Raji (cell line): ENCODE data around the gene CMKLR1.

Experiments used
- POLR2A ChIP-seq: IDR thresholded peaks from 2 replicates; pipeline ENCODE4 v1.6.1; 2011; ENCODE audit warnings: low read depth, low read length, control low read depth; ENCODE audit not compliant: insufficient read depth

Gene CMKLR1, protein sequence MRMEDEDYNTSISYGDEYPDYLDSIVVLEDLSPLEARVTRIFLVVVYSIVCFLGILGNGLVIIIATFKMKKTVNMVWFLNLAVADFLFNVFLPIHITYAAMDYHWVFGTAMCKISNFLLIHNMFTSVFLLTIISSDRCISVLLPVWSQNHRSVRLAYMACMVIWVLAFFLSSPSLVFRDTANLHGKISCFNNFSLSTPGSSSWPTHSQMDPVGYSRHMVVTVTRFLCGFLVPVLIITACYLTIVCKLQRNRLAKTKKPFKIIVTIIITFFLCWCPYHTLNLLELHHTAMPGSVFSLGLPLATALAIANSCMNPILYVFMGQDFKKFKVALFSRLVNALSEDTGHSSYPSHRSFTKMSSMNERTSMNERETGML

GRCh38 chr12:108338915-108339657 is at the start of gene CMKLR1:
TSS of gene CMKLR1 (minus strand) at chr12:108339311. CDS start at chr12:108293591, 45,720 bp downstream.
- TF ChIP-seq POLR2A: no peak

- no peak for TF ChIP-seq POLR2A
Measured at GRCh38 chr12:108387771-108388170, 48.7 kb upstream of the CMKLR1 start.

- no peak for TF ChIP-seq POLR2A
Measured at GRCh38 chr12:108386709-108387360, 47.7 kb upstream of the CMKLR1 start.

GRCh38 chr12:108382437-108382801 is 43.3 kb upstream of the CMKLR1 start:
- no peak for TF ChIP-seq POLR2A

DNA sequence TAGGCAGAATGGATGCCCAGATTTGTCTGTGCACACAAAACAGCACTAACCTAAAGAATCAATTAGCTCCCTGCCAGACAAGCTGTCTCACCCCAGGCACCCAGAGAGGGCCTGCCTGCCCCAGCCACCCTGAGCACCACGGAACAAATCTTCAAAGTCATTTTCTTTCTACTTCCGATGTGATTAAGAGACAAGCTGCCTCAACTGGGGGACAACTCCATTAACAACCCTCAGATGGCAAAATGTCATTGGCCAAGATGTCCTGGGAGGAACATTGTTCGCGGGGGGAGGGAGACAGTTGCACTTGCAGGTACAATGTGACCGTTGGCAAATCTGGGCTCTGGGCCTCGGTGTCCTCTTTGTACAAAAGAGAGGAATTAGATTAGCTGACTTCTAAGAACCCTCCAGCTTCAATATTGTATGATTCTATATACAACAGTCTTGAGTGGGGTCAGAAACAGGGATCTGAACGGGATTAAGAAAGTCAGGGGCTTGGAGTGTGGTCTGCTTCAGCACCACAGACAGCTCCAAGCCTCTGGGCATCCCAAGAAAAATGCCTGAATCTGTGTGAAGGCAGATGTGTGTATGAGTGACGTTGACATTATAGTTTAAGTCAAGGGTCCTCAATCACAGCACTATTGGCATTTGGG is 42.8 kb upstream of the CMKLR1 start:
- TF ChIP-seq POLR2A: no peak

GRCh38 chr12:108380382-108380781 is 41.3 kb upstream of the CMKLR1 start:
- TF ChIP-seq POLR2A: no peak

- TF ChIP-seq POLR2A: no peak
Measured at GRCh38 chr12:108379823-108380222, 40.7 kb upstream of the CMKLR1 start.

DNA sequence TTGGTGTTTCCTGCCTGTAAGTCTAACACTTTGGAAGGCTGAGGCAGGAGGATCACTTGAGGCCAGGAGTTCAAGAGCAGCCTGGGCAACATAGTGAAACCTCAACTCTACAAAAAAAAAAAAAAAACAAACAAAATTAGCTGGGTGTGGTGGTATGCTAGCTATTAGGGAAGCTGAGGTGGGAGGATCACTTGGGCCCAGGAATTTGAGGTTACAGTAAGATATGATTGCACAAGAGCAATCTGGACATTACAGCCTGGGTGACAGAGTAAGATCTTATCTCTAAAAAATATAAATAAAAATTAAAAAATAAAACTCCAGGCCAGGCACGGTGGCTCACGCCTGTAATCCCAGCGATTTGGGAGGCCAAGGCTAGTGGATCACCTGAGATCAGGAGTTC is 39.8 kb upstream of the CMKLR1 start:
- TF ChIP-seq POLR2A: no peak

GRCh38 chr12:108377260-108377659 is 38.1 kb upstream of the CMKLR1 start:
- TF ChIP-seq POLR2A: no peak

DNA sequence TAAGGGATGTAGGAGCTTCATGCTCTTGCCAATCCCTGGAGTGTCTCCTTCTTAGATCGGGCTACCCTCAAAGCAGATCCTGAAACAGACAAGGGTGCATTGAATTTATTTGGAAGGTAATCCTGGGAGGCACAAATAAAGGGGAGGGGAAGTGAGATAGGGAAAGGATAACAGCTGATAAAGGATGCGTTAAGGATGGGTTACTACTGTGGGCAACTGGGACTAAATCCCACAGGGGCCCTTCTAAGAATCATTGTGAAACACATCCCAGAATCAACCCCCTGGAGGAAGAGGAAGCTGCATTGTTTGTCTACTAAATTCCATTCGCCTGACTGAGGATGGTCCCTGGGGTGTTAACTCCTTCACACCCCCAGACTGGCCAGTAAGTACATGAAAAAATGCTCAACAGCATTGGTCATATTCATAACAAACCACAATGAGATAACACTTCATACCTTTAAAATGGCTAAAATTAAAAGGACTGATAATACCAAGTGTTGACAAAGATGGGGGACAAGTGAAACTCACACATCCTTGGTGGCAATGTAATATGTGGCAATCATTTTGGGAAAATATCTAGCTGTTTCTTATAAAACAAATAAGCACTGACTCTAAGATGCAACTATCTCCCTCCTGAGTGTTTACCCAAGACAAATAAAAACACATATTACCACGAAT is 37.0 kb upstream of the CMKLR1 start:
- TF ChIP-seq POLR2A: no peak

- TF ChIP-seq POLR2A: no peak
Measured at GRCh38 chr12:108374596-108375320, 35.6 kb upstream of the CMKLR1 start.

DNA sequence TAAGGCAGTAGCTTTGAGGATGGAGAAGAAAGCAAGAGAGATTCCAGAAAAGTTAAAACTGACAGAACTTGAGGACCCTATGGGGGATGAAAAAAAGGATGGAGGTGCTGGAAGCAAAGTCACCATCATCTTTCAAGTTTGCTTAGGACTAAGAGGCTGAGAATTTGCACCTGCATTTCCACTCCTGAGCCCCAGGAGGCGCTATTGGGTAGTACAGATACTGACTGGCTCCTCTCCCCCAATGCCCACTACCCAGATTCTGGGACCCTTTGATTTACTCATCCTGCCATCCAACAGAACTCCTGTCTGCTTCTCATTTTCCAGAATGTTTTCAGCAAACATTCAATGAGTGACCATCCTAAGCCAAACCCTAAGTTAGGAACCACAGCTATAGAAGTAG is 34.0 kb upstream of the CMKLR1 start:
- no peak for TF ChIP-seq POLR2A

GRCh38 chr12:108371801-108372344 is 32.8 kb upstream of the CMKLR1 start:
- TF ChIP-seq POLR2A: no peak

DNA sequence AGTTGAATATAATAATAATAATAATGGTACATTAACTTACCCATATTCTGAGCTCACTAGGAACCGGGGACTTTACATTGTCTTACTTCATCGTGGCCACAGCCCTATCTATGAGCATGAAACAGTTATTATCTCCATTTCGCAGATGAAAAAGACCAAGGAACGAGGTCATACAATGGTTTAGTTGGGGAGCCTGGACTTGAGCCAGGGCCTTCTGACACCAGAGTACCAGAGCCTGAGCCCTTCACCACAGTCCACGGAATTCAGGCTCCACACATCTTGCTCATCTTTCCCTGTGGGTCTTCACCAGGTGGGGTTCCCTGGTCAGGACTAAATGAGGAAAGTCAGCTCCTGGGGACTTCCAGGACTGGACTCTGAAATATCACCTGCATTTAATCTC is 31.3 kb upstream of the CMKLR1 start:
- no peak for TF ChIP-seq POLR2A

DNA sequence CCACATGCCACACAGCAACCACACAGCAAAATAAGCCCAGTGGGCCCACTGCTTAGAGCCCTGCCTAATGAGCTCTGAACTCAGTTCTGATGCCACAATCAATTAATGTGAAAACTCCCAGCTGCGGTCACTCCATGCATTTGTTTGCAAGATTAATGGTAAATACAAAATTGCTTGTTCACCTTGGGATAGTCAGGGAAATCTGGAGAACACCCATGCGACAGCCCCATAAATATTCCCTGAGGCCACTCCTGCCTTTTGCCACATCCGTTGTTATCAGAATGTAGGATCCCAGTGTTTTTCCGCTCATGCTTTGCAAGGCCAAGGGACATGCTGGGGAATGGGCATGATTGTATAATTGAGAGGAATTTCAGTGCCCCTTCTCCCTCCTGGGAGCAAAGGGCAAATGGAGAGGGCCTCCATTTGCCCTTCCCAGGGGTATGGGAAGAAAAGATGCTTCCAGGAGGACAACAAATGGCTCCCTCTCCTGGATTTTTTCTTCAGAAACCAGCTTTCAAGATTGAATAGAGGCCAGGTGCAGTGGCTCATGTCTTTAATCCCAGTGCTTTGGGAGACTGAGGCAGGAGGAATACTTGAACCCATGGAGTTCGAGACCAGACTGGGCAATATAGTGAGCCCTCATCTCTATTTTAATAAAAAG is 30.8 kb upstream of the CMKLR1 start:
- no peak for TF ChIP-seq POLR2A
